CD4-positive, alpha-beta T cell treated with Interferon gamma for 1 hour (primary cell): ENCODE results near the gene MITF.

Experiments
- DNase-seq: peaks from one replicate; pipeline ENCODE4 v3.0.0-alpha.2; 2020

MITF gene

DNA sequence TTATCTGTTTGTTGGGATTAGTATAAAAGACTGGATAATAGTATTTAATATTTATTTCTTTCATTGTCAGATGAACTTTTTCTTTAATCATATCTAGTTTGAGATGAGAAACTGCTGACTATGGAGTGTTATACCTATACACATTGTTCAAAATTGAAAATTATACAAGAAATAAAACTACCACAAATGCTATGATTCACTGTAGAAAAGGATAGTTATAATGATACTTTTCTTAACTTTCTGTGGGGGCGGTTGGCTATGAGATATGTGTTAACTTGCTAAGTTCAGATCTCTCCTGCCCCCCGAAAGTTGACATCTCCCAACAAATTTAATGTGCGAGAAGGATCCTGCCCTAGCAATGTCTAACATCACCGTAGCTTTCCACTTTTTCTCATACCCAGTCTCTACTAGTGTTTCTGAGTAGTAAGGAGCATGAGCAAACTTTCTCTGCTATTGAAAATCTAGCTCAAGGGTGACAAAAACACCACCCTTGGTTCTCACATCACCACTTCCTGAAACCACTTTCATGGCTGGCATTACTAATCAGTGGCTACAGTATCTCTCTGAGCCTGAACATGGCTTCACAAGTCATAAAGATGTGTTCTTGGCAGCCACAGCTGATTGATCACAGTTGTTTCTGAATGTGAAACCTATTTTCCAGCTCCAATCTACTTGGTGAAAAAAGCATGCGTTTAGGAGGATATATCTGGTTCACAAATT is 244.4 kb downstream of the MITF start:
- no peak for DNase-seq

DNA sequence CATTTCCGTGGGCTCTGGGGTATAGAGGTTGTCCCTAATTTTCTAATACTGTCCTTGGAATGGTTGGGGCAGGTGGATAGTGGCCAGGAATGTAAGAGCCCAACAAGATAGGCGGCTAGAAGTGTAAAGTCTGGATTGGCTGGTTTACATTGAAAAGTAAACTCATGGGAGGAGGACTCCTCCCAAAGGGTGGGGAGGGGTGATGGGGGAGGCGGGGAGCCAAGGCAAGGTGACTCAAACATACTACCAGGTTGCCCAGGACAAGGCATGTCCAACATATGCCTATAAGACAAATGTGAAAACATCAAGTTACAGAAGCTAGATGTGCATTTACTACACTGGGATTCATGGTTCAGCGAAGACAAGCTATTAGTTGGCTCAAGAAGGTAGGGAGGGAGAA is 246.0 kb downstream of the MITF start:
- no peak for DNase-seq

DNA sequence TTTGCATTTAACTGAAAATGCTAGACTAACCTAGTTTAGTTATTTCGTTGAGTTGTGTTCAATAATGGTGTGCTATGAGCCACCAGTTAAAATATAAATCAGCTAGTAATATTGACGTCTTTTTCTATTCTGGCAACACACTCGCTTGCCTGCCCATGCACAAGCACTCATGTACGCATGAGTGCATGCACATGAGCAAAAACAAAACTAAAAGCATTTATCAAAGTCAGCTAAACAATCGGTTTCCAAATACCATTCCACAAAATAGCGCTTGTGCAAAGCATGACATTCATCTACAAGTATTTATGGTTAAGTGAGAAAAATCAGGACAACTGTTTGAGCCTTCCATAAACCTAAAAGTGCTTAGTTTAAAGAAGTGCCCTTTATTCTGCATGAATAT is 247.2 kb downstream of the MITF start:
- DNase-seq = no peak

DNA sequence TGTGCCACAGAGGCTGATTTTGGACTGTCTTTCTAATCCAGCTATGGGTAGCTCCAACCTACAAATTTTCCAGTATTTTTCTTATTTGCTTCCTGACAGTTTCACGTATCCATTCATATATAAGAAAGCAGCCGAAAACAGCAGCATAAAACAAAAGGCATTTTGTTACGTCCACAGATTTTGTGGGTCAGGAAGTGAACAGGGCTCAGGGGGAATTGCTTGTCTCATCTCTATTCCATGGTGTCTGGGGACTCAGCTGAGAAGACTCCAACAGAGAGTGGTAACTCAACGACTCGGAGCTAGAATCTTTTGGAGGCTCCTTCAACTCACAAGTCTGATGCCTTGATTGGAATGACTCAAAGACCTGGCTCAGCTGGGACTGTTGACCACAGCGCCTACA is 248.6 kb downstream of the MITF start:
- DNase-seq = no peak

DNA sequence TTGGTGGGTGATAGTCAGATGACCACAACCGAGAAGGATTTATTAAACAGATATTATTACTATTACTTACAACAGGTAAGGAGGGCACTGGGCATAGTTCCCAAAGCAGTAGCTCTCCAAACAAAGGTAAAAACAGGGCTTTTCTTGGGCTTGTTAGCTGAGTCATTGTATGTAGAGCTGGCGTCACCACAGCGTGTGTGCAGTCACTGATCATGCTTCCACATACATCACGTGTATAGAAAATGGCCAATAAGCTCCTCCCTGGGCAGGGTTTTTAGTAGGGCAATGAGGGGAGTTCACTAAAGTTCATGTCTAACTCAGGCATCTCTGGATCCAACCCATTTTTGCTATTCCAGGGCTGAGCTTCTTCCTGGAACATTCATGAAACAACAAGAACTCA is 254.5 kb downstream of the MITF start:
- no peak for DNase-seq

DNA sequence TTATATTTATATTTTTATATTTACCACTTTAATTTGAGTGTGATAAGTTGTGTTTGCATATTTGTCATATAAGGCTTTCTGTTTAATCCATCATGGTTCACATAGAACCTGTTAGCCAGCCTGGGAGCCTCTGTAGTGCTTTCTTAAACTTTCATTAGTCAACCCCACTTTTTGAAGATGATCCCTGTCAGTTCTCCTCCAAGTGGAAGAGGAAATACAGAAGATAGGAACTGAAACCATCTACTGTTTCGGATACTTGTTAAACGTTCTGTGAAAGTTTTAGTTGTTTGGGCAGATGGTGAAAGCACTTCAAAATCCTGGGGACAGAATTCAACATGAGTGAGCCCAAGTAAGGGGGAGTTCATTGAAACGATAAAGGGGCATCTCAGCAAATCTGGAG is 255.7 kb downstream of the MITF start:
- DNase-seq = no peak

DNA sequence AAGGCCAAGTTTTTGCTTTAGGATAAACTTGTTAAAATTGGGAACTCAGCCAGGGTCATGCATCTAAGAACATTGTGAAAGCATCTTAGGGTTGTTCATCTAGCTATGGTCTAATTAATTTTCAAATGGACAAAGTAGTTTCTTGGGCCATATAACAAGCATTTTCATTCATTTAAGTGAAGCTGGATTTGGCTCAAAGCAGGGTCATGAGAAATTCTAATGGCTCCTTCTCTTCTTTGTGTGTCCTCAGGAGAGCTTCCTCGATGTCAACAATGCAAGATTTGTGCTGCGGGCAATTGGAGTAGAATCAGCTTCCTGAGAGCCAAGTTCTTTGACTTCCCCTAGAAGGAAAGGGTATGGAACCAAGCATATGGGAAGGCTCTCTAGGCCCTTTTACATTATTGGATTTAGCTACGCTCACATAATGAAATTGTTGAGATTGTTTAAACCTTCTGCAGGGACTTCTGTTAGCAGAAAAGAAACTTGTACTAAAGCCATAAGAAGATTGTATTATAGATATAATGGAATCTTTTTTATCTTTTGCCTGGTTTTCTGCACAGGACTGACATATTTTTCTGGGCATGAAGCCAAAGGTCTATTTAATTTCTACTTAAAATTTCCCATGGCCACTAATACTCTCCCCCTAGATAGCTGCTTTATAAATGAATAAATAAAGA is 258.5 kb downstream of the MITF start:
- DNase-seq = no peak

DNA sequence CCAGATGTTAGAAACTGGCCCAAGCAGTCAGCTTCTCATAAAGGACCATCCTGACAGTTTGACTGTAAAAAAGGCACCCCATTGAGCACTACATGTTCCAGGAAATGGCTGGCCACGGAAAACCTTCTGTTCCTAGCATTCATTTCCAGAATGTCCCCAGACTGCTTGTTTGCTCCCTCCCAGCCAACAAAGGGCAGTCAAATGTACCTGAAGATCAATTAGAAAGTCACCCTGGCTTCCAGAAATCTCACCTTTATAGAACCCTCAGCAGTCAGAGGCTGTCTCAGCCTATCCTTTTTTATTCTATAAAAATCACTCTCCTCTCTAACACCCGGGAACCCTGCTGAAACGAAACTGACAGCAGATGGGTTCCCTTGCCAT is 259.5 kb downstream of the MITF start:
- no peak for DNase-seq

DNA sequence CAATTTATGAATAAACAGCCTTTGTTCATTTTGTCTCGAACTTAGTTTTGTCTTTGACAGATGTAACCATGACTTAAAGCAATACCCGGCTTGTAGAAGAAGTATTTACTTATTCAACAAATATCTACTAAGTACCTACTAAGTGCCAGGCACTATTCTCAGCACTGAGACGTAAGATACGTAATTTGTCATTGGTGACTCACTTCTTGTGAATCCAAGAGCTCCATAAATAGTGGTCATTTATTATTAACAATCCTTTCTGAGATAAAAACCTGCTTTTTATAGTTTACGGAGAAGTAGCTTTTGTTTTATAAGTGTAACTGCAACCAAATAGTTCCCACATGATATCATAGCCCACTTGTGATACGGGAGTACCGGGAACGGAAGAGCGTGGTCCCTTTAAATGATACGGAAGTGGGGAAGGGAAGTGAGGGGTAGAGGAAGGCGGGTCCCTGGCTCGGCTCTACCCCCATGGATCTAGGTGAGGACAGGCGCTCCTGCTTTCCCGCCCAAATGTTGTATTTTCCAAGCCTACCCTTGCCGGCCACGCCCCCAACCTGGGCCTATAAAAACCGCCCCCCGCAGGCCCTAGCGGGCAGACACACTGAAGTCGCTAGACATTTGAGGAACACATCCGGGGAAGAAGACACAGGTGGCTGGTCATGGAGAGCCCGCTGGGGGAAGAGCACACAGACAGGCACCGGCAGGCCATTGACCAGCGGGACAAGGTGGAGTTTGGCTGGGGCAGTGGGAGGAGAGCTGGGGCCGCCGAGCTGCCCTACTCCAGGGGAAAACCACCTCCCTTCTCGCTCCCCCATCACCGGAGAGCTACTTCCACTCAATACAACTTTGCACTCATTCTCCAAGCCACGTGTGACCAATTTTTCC is 260.1 kb downstream of the MITF start, which contains the start of gene SAMMSON:
Gene SAMMSON (plus strand): TSS at position 594 of the 888 bp plus-strand sequence.
- DNase-seq = no peak

DNA sequence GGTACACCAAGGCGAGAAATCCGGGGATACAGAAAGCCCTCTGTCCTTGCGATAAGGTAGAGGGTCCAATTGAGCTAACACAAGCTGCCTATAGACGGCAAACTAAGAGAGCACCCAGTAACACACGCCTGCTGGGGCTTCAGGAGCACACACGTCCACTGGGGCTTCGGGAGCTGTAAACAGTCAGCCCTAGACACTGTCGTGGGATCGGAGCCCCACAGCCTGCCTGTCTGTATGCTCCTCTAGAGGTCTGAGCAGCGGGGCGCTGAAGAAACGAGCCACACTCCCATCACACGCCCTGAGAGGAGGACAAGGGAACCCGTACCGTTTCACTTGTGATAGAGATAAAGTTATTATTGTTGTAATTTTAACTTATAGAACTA is 260.8 kb downstream of the MITF start:
- DNase-seq = no peak

DNA sequence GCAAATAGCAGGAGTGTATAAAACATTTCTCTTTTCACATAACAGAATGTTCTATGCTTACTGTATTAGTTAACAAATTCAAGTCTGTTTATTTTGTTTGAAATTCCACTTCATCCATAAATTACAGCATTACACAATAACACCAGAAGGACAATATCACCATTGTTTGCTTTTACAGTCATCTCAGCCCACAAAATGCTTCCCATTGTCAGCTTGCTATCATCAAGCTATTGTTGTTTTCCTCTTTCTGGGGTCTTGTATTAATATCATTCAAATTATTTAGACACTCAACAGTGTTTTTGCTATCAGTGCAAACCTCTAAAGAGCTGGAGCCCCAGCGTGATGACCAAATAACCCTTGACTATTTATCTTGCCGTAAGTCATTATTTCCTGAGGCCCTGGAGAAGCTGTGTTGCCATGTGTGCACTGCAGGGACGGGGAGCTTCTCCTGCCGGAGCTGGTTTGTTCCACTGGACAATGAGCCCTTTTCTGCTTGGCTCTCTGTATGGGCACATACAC is 261.4 kb downstream of the MITF start:
- DNase-seq = no peak

DNA sequence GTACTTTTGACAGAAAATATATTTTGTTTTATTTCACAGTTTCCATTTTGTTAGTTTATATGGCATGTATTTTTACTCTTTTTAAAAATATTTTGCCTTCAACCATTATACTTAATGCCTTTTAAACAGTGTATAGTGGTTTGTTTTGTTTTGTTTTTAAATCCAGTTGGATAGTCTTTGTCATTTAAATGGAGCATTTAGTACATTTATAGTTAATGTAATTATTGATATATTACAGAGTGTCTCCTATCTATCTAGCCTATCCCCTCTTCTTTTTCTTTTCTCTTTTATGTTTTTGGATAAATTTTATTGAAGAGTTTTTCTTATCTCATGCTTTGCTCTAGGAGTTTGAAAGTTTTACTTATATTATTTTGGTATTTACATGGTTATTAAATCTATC is 263.9 kb downstream of the MITF start:
- no peak for DNase-seq

DNA sequence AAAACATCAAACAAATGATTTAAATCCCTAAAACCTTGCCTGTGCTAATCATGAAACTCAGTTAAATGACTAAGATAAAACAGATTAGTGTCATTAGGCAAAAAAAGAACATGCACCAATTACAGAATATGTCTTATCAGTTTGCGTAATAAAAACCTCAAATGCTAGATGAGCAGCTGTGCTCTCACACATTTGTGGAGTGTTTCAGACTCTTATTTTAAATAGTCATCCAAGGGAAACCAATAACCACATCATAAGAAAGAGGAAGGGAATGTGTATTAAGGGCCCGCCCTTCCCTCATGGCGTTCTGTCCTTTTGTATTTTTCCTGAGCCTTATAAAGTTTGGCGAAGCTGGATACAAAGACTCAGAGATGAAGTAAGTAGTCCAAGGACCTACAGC is 266.8 kb downstream of the MITF start:
- DNase-seq = no peak

DNA sequence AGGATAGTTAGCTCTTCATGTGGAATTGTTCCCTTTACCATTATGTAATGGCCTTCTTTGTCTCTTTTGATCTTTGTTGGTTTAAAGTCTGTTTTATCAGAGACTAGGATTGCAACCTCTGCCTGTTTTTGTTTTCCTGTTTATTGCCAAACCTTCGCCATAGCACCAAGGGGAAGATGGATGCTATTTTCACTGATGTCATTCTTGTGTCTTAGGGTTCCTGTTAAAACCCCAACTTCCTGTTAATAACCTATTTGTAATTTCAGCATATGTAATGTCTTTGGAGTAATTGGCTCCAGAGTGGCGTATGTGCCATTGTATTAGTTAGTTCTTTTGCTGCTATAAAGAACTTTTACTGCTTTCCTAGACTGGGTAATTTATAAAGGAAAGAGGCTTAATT is 271.1 kb downstream of the MITF start:
- no peak for DNase-seq

DNA sequence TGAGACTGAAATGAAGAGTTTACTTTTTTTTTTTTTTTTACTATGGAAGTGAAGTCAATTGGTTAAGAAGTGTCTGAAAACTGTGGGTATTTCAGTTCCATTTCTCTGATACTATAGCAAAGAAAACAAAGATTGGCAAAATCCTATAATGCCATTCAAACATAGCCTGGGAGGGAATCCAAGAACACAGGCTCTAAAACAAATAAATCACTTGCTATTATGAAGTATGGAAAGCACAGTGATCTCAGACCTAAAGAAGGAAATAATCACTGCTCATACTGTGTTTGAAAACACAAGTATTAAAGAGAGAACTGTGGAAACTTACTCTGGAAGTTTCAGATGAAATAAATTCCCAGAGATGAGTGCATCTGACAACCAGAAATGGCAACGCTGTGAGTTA is 272.3 kb downstream of the MITF start:
- no peak for DNase-seq
